GM20431 (cell line): ENCODE measurements around the gene ADAMTSL1.

ENCODE experiments used
- in situ Hi-C: fragments of 300-500 bp; cut with MseI, MboI; formaldehyde crosslinking; loops from one replicate; pipeline ENCODE4 v1.15.0; 2020; ENCODE audit warnings: low sequenced_read_pairs; ENCODE audit not compliant: unreplicated experiment

Gene ADAMTSL1

GRCh38 chr9:18457510-18457909 lies 16.4 kb upstream of the ADAMTSL1 start:
- in situ Hi-C loops, result no loop called here

- in situ Hi-C loops, result no loop called here
Observed at GRCh38 chr9:18459962-18460584, 13.9 kb upstream of the ADAMTSL1 start.

GRCh38 chr9:18461496-18461895 lies 12.5 kb upstream of the ADAMTSL1 start:
- in situ Hi-C loops, result no loop called here

- in situ Hi-C loops, result no loop called here
Observed at GRCh38 chr9:18463991-18464390, 10.0 kb upstream of the ADAMTSL1 start.

GRCh38 chr9:18466101-18466500 lies 7.9 kb upstream of the ADAMTSL1 start:
- in situ Hi-C loops, result no loop called here

GRCh38 chr9:18467696-18468095 lies 6.3 kb upstream of the ADAMTSL1 start:
- in situ Hi-C loops, result no loop called here

GRCh38 chr9:18472435-18472834 lies 1.5 kb upstream of the ADAMTSL1 start:
- in situ Hi-C loops, result no loop called here

- in situ Hi-C loops, result no loop called here
Observed at GRCh38 chr9:18472841-18473251, 1.1 kb upstream of the ADAMTSL1 start.

GRCh38 chr9:18474783-18475182 lies 830 bp downstream of the ADAMTSL1 start:
- in situ Hi-C loops, result no loop called here

GRCh38 chr9:18477121-18477660 lies 3.2 kb downstream of the ADAMTSL1 start:
- in situ Hi-C loops, result no loop called here

GRCh38 chr9:18477719-18478118 lies 3.8 kb downstream of the ADAMTSL1 start:
- in situ Hi-C loops, result no loop called here

GRCh38 chr9:18478501-18479361 lies 4.8 kb downstream of the ADAMTSL1 start:
- in situ Hi-C loops, result no loop called here

- in situ Hi-C loops, result no loop called here
Observed at GRCh38 chr9:18479405-18479804, 5.5 kb downstream of the ADAMTSL1 start.

GRCh38 chr9:18480662-18481093 lies 6.7 kb downstream of the ADAMTSL1 start:
- in situ Hi-C loops, result no loop called here

- in situ Hi-C loops, result no loop called here
Observed at GRCh38 chr9:18482371-18482770, 8.4 kb downstream of the ADAMTSL1 start.

GRCh38 chr9:18485714-18486113 lies 11.8 kb downstream of the ADAMTSL1 start:
- in situ Hi-C loops, result no loop called here

GRCh38 chr9:18487611-18488010 lies 13.7 kb downstream of the ADAMTSL1 start:
- in situ Hi-C loops, result no loop called here

- in situ Hi-C loops, result no loop called here
Observed at GRCh38 chr9:18488886-18489285, 14.9 kb downstream of the ADAMTSL1 start.

- in situ Hi-C loops, result no loop called here
Observed at GRCh38 chr9:18489861-18490260, 15.9 kb downstream of the ADAMTSL1 start.

GRCh38 chr9:18490641-18491370 lies 16.9 kb downstream of the ADAMTSL1 start:
- in situ Hi-C loops, result no loop called here

GRCh38 chr9:18492612-18493011 lies 18.7 kb downstream of the ADAMTSL1 start:
- in situ Hi-C loops, result no loop called here
